Stimulated activated CD4-positive, alpha-beta T cell treated with anti-CD3 and anti-CD28 coated beads, Interleukin-12 subunit alpha, Interleukin-12 subunit beta, amount 100 ng/mL, for 48 hours (primary cell): ENCODE data around the gene CAPN5.
A peak's percentile ranks its signal among the peaks of the same experiment; 100 is the strongest.
"Not testable (repeated sequence)": the region's sequence is repeated elsewhere in the genome, so short reads cannot be mapped to it uniquely, and the experiment has no call there.

Source experiments
- DNase-seq, 3 donors: peaks; one replicate each; pipeline ENCODE4 v3.0.0-alpha.2; 2020; ENCODE audit warnings: low read depth in 2 of 3, low spot score in 1 of 3

Gene CAPN5

DNA sequence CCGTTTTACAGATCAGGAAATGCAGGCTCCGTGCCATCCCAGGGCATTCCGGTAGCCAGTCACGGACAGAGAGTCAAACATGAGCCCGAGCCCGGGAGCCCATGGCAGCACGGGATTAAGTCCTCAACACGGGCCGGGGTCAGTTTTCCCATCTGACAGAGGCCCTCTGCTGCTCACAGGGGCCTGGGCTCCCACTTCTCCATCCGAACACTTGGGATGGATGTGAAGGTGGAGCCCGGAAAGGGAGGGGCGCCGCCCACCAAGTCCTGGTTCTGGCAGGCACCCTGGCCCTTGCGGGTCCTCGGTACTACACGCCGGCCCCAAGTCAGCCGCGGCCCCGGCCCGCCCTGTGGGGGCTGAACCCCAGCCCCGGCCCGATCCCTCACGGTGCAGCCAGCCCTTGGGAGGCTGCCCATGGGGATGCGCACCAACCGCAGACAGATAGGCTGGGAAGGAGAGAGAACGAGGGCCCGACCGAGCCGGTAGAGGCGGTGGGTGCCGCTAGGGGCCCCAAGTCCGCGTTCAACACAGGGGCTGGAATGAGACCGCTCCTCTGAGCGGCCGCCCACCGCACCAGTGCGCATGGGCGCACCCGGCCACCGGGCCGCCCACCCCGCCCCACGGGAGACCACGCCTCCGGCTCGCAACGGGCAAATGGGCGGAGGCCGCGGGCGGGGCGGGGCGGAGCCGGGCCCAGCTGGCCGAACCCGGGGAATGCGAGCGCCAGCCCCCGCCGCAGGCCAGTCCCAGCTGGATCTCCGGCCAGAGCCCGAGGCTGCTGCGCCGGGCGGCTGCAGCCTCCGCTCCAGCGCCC is at the start of gene CAPN5:
Gene CAPN5, plus strand, starts transcription at position 743 of the 814 bp plus-strand sequence. CDS start 17,916 bp downstream, outside the sequence.
- DNase-seq, result peak; percentile 65 to 81 (median 73)

DNA sequence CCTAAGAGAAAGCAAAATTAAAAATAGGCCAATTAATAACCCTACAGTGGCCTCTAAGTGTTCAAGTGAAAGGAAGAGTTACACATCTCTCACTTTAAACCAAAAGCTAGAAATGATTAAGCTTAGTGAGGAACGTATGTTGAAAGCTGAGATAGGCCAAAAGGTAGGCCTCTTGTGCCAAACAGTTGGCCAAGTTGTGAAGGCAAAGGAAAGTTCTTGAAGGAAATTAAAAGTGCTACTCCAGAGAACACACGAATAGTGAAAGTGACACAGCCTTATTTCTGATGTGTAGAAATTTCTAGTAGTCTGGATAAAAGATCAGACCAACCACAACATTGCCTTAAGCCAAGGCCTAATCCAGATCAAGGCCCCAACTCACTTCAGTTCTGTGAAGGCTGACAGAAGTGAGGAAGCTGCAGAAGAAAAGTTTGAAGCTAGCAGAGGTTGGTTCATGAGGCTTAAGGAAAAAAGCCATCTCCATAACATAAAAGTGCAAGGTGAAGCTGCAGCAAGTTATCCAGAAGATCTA is 48.3 kb upstream of the CAPN5 start:
- not testable (repeated sequence) for DNase-seq

DNA sequence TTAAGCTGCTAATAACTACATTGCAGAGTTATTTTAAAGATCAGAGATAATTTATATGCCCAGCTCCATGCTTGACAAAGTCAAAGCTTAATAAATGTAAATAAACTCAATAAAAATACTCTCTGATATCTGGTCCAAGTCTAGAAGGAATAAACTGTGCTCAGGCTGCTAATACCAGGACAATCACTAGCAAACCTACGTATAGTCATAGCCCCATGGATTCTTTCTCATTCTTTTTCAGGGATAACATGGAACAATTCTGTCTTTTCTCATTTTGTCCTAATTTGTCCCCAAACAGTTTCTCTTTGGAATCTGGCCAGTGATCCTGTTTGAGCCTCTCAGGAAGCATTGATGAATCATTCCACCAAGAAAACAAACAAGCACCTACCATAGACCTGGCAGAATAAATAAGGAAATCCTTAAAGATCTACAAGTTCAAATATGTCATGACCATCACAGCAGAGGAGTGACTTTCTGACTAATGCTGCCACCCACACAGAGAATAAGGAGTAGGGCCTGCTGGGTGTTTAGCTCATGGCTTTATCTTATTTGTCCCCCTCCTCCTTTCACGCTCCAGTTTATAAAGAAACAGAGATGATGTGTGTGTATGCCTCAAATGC is 46.7 kb upstream of the CAPN5 start:
- no peak for DNase-seq

DNA sequence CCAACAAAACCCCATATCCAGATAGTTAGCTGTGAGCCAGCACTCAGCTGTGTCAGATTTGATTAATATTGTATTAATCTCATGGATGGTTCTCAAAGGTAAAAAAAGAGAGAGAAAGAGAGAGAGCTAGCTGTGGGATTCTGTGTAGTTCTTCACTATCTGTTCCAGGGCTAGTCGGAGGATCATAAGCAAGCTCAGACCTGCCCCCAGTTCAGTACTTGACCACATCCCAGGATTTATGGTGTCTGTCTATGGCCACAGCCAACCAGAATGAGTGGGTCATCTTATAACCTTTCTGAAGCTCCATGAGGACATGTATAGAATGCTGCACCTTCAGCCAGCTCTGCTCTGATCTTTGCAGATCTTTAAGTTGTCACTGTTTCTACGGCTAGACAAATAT is 46.0 kb upstream of the CAPN5 start:
- no peak for DNase-seq

DNA sequence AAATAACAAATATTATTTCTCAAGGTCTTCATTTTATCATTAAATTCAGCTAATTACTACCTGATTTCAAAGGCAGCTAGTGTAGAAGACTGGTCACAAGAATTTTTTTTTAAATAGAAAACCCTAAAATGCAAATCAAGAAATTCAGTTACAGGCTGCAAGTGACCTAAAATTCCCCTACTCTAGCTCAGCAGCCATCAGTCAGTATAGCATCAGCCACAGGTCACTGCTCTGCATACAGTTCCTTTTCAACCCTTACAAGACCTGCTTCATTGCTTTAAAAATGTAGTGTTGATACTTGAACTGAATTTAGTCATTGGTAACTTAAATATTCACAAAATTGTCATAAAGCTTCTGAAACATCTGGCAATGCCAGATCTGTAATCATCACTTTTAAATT is 42.0 kb upstream of the CAPN5 start:
- no peak for DNase-seq

DNA sequence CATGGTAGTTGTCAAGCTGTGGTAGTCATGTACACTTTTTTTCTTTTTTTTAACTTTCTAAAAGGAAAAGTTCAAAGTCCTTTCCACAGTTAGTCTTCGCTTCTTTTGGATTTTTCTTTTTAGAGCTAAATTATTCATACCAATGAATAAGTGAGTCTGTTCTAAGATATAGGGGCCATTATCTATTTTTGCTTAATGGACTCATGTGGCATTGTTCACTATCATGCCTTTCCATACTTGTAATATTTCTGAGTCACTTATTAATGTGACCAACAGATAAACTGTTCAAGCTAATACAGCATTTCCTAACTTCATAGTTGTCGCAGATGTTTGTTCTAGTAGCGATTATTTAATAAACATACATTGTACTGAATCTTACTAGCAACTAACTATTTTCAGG is 40.5 kb upstream of the CAPN5 start:
- DNase-seq, result no peak

DNA sequence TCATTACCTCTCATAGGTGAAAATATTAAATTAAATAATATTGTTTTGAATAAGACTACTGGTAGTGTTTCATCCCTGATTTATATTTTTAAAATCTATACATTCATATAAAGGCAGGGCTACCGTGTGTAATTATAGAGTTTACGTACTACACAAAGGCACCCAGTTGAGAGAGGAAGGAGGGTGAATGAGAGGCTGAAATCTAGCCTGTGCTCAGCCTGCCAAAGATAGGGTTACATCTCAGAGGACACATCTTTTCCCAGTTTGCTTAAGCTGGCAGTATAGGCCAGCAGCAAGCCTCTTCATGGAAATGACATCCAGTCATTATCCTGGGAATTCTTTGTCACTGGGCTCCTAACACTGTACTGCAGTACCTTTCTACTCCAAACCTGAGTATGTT is 40.0 kb upstream of the CAPN5 start:
- no peak for DNase-seq

DNA sequence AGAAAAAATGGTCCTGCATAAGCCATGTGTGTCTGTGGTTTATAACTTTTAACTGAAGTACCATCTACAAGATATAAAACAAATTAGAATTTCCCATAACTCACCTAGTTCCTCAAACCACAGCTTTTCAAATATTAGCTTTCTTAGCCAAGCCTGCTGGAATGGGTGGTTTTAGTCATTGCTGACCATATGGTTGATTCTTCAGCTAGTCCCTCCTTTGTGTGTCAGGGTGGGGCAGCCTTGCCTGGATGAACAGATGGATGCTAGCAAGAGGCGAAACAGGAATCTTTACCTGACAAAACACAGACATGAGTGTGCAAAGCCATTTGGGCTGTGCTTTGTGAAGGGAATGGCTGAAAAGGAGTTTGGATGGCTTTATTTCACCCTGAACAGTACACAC is 39.5 kb upstream of the CAPN5 start:
- no peak for DNase-seq

DNA sequence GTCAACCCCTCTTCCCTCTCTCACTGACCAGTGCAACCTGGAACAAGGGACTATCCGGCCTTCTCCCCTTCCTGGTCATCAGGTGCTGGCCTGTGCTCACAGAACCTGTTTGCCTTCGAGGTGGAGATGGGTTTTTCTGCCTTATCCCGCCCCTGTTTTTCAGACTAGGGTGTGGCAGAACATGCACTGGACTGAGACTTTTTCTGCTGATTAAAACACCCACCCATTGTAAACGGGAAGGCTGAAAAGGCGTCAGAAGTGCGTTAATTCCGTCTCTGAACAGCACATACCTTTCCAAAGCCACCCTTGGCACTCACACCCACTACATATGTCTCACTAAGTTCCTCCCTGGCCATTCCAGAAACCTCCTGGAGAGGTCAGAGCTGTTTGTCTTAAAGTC is 36.9 kb upstream of the CAPN5 start:
- no peak for DNase-seq

DNA sequence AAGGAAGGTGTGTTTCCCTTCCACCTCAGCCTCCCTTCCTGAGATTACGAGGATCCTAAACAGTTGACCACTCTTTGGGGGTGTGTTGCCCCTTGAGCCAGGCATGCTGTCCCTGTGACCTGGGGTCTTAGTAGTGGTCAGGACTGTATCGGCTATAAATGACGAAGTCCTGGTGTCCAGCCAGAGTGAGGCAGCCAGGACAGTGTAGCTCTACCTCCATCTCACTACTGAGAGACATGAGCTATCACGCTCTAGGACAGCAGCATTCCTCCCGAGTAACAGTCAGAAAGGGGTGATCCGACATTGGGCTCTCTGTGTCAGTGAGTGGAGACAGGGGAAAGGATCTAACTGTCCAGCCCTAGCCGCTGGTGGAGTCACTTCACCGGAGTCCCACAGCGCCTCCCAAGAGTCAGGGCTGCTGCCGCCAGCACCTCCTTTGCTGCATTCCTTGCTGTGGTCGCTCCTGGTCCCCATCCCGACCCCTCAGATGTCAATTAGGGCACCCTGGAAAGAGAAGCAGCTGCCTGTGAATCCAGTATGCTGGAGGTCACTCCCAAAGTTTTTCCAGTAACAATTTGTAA is 35.8 kb upstream of the CAPN5 start:
- no peak for DNase-seq

DNA sequence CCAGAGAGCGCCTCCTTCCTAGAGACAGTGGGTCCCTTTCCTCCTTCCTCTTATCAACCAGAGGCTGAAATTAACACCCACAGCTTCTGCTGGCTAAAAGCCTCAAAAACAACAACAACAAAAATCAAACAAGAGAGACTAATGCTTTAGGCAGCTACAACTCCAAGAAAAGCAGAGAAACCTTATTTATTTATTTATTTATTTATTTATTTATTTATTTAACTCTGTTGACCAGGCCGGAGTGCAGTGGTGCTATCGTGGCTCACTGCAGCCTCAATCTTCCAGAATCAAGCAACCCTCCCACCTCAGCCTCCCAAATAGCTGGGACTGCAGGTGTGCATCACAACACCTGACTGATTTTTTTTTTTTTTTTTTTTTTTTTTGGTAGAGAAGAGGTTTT is 35.2 kb upstream of the CAPN5 start:
- no peak for DNase-seq

DNA sequence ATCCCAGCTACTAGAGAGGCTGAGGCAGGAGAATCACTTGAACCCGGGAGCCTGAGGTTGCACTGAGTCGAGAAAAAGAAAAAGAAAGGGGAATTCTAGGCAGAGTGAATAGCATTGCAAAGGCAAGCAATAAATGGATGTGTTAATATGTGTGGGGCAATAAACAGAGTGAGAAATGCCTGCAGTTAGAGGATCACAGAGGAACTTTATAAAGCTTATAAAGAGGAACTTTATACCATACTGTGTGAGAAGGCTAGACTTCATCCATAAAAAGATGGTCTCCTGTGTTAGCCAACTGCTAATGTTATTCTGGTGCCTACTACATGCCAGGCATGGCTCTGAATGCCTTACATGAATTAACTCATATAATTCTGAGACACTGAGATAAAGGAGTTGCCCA is 31.7 kb upstream of the CAPN5 start:
- DNase-seq, result no peak

DNA sequence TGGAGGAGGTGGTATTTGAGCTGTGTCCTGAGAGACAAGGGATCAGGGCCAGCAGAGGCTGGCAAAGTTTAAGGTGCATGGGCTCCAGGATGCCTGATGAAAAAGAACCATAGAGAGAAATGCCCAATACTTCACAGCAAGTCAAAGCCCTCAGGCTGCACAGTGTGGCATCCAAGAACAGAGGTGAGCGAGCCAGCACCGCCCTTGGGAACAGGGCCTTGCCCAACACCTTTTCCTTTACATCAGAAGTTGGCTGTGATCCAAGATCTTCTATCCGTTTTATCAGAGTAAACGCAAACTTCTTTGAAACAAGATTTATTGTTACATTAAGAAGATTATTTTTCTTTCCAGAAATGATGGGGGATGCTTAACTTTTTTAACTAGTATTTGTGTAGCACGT is 31.2 kb upstream of the CAPN5 start:
- DNase-seq, result no peak

DNA sequence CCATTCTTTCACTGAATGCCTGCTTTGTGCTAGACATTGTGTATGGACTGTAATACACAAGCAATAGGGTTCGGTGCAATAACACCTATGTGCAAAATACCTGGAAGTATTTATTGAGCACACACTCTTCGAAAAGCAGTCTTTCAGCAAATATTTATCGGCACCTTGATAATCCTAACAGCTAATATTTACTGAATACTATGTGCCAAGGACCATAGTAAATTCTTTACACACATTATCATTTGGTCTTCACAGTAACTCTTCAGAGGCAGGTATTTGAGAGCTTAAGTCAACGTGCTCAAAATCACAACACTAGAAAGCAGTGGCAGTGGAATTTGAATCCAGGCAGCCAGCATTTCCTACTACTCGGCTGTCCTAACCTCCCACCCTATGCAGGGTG is 30.4 kb upstream of the CAPN5 start:
- DNase-seq, result no peak

DNA sequence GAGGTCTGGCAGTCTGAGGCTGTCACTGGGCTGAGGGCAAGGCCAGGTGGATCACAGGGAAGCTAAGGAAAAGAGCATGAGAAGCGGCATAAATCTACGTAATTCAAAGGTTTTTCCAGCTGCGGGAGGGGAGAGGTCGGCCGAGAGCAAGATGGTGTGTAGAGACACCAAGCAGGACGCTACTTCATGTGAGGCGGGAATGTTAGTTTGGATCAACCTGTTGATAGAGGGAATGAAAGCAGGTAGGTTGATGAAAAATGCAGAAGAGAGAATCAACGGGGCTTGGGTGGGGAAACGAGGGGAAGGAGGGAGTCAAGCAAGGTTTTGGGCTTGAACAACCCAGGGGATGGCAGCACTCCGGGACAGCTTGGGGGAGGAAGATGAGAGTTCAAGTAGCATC is 29.7 kb upstream of the CAPN5 start:
- DNase-seq, result no peak

DNA sequence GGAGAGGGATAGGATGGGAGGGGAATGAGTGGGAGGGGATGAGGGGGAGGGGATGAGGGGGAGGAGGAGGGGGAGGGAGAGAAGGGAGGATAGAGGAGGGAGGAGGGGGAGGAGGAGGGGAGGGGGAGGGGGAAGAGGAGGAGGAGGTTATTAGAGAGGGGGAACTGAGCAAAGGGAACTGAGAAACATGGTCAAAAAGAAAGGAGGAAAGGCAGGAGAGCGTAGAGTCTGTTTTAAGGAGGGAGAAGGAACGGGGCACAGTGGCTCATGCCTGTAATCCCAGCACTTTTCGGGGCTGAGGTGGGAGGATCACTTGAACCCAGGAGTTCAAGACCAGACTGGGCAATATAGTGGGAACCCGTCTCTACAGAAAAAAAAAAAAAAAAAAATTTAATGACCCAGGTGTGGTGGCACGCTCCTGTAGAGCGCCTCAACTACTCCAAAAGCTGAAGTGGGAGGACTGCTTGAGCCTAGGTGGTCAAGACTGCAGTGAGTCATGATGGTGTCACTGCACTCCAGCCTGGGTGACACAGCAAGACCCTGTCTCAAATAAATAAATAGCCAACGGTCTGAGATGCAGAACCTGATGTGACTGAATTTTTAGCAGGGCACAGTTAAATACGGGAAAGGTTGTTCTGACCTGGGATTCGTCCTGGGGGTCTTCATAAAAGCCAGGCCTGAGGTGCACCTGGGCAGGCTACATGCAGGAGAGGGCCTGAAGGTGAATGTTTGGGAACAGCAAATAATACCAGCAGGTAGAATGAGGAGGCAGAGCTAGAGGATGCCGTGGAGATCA is 28.5 kb upstream of the CAPN5 start:
- no peak for DNase-seq

DNA sequence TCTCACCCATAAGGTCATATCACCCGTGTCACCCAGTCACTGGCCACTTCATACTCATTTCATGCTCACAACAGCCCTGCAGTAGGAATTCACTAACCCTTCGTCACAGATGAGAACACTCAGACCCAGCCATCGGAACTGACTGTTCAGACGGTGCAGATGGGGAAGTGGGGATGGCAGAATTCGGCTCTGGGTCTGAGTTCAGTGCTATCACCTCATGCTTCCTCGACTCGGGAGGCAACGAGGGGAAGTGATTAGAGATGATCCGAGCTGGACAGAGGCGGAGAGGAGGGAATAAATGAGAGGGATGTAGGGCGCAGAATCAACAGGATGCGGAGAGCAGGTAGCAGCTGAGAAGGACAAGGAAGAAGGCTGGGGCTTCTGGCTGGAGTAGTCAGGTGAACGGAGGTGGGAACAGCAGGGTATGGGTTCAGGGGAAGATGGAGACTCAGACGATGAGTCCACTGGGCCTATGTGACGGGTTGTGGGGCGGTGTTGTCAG is 27.9 kb upstream of the CAPN5 start:
- DNase-seq, result no peak

DNA sequence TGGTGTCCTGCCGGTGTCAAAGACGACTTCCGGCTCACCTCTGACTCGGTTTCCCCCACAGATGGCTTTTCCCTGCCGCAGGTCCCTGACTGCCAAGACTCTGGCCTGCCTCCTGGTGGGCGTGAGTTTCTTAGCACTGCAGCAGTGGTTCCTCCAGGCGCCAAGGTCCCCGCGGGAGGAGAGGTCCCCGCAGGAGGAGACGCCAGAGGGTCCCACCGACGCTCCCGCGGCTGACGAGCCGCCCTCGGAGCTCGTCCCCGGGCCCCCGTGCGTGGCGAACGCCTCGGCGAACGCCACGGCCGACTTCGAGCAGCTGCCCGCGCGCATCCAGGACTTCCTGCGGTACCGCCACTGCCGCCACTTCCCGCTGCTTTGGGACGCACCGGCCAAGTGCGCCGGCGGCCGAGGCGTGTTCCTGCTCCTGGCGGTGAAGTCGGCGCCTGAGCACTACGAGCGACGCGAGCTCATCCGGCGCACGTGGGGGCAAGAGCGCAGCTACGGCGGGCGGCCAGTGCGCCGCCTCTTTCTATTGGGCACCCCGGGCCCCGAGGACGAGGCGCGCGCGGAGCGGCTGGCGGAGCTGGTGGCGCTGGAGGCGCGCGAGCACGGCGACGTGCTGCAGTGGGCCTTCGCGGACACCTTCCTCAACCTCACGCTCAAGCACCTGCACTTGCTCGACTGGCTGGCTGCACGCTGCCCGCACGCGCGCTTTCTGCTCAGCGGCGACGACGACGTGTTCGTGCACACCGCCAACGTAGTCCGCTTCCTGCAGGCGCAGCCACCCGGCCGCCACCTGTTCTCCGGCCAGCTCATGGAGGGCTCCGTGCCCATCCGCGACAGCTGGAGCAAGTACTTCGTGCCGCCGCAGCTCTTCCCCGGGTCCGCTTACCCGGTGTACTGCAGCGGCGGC is 27.0 kb upstream of the CAPN5 start:
- DNase-seq, result peak in 1 of 3 donors; percentile 8

DNA sequence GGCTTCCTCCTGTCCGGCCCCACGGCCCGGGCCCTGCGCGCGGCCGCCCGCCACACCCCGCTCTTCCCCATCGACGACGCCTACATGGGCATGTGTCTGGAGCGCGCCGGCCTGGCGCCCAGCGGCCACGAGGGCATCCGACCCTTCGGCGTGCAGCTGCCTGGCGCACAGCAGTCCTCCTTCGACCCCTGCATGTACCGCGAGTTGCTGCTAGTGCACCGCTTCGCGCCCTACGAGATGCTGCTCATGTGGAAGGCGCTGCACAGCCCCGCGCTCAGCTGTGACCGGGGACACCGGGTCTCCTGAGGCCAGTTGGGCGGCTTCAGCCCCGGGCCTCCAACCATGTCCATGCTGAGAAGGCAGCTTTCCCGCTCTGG is 26.4 kb upstream of the CAPN5 start:
- DNase-seq, result no peak

DNA sequence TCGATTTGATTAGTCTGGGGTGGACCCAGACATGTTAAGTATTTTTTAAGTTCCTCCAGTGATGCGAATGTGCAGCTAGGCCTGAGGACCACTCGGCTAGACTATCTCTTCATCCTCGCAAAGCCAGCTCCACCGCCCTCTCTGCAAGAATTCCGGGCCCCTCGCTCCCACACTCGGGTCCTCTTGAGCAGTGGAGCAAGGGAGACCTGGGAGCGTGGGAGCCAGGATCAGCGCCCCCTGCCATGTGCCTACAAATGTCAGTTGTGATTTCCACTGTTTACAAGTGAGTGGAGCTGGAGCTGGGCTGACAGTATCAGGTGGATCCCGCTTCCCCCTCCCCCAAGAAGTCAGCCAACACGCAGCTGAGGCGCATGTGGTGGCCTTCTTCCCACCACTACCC is 25.9 kb upstream of the CAPN5 start:
- DNase-seq, result no peak
